RWPE1 (cell line): ENCODE data around the gene CARMIL1.

Source experiments
- CTCF ChIA-PET: fragments of 350-600 bp; sonication (Branson Sonifier 250); formaldehyde crosslinking; extraction: SDS; loops from one replicate; lab custom pipeline; 2021; lab: Yijun Ruan, JAX
- POLR2A ChIA-PET: fragments of 400-600 bp; formaldehyde crosslinking; extraction: SDS; loops from one replicate; lab custom pipeline; 2020; ENCODE audit warnings: antibody characterized with exemption; ENCODE audit not compliant: low non-redundant PET; lab: Yijun Ruan, JAX
- DNase-seq: peaks from one replicate; pipeline ENCODE4 v3.0.0; 2012; ENCODE audit warnings: low spot score
- H3K27ac ChIP-seq: fragments of 450-650 bp; 2 replicates; pipeline ENCODE4 v1.5.1; 2017
- CTCF ChIP-seq: fragments of 450-650 bp; conservative IDR thresholded peaks from 2 replicates; pipeline ENCODE4 v1.5.1; 2017; ENCODE audit warnings: low read depth, mild to moderate bottlenecking

The CARMIL1 gene

DNA sequence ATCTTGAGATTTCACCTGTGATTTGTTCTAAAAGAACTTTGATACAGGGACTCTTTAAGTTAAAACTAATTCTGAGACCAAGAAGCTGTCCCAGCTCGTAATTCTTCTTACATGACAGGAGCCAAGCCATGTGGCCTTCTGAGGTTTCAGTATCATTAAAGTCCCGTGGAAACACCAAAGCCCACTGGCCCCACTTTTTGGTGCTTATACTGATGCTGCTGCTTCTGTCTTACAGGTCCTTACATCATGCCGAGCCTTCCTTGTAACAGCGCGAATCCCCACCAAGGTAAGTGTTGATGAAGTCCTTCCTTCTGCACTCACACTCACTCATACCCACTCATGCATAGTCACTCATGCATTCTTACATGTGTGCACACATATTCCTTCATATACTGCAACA lies 140.7 kb downstream of the CARMIL1 start:
- TF ChIP-seq CTCF: no peak
- ChIA-PET CTCF (interaction anchor here (0.5 kb wide), 1 partner anchor 17 kb away, joined by 4 read pairs; no protein-coding TSS in a partner anchor), POLR2A (no interaction called here)
- no peak overlapping the region for H3K27ac ChIP-seq
- DNase-seq: no peak

- no peak for DNase-seq
- ChIA-PET CTCF (no interaction called here), POLR2A (no interaction called here)
- no peak overlapping the region for H3K27ac ChIP-seq
- TF ChIP-seq CTCF: no peak
These were observed 144.2 kb downstream of the CARMIL1 start for GRCh38 chr6:25423358-25423757.

- ChIA-PET POLR2A (no interaction called here), CTCF (no interaction called here)
- TF ChIP-seq CTCF: no peak
- DNase-seq: no peak
- H3K27ac ChIP-seq: no peak overlapping the region
These were observed 145.1 kb downstream of the CARMIL1 start for GRCh38 chr6:25424303-25424702.

DNA sequence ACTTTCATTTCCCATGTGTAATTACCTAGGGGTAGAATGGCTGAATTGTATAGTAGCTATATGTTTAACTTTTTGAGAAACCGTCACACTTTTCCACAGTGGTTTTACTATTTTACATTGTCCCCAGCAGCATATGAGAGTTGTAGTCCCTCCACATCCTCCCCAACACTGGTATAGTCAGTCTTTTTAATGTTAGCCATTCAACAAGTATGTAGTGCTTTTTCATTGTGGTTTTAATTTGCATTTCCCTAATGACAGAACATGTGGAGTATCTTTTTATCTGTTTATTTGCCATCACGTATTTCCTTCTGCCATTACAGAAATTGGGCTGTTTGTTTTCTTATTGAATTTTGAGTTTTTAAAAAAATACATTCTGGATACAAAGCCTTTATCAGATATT lies 148.4 kb downstream of the CARMIL1 start:
- TF ChIP-seq CTCF: no peak
- ChIA-PET POLR2A (no interaction called here), CTCF (no interaction called here)
- no peak overlapping the region for H3K27ac ChIP-seq
- DNase-seq: no peak

- DNase-seq: no peak
- POLR2A ChIA-PET: no interaction called here
- CTCF ChIA-PET: interaction anchor here (0.6 kb wide), 2 partner anchors 34 to 289 kb away, joined by 3 read pairs; no protein-coding TSS in a partner anchor
- TF ChIP-seq CTCF: no peak
- H3K27ac ChIP-seq: no peak overlapping the region
These were observed 149.7 kb downstream of the CARMIL1 start for GRCh38 chr6:25428758-25429317.

- ChIA-PET POLR2A (no interaction called here), CTCF (interaction anchor here (0.7 kb wide), 1 partner anchor 710 kb away, joined by 4 read pairs; no protein-coding TSS in a partner anchor)
- H3K27ac ChIP-seq: no peak overlapping the region
- DNase-seq: no peak
- TF ChIP-seq CTCF: no peak
These were observed 152.3 kb downstream of the CARMIL1 start for GRCh38 chr6:25431306-25431974.
